K562 (cell line): Measurements from ENCODE around the gene JUND. TPM values are rescaled to one million over a fixed set of nuclear protein-coding genes. Genes with fewer than 3 reads are reported as not detected.

Source experiments
- JUND ChIP-seq, 2 experiments: IDR thresholded peaks; 2 replicates in 1 of 2; 3 replicates in 1 of 2; pipeline ENCODE4 v1.6.1; 2011; ENCODE audit warnings: borderline replicate concordance in 2 of 2, low read depth in 2 of 2, low read length in 2 of 2, improper control_type of control experiment in 1 of 2, missing biosample characterization in 1 of 2, missing genetic modification characterization in 1 of 2, missing genetic modification reagents in 1 of 2
- L3MBTL2 ChIP-seq: fragments of 450-650 bp; IDR thresholded peaks from 2 replicates; pipeline ENCODE4 v1.6.1; 2016; ENCODE audit warnings: mild to moderate bottlenecking, moderate library complexity
- PCBP2 ChIP-seq: fragments of 200-400 bp; formaldehyde crosslinking; IDR thresholded peaks from 2 replicates; pipeline ENCODE4 v1.6.1; 2018; ENCODE audit warnings: low read length, low read depth, mild to moderate bottlenecking, moderate library complexity; ENCODE audit not compliant: poor library complexity, severe bottlenecking
- RBM15 ChIP-seq: fragments of 200-400 bp; formaldehyde crosslinking; IDR thresholded peaks from 2 replicates; pipeline ENCODE4 v1.6.1; 2018; ENCODE audit warnings: mild to moderate bottlenecking, low read length, moderate library complexity; ENCODE audit not compliant: insufficient read depth
- SETDB1 ChIP-seq: IDR thresholded peaks from one replicate; pipeline ENCODE4 v1.6.1; 2012; ENCODE audit warnings: low read length, control low read depth, inconsistent platforms
- TAF9B ChIP-seq: fragments of 450-650 bp; IDR thresholded peaks from 2 replicates; pipeline ENCODE4 v1.6.1; 2018; ENCODE audit warnings: mild to moderate bottlenecking; ENCODE audit not compliant: partially characterized antibody
- TCFL5 ChIP-seq: fragments of 250-450 bp; sonication (Bioruptor Pico); conservative IDR thresholded peaks from 2 replicates; pipeline ENCODE4 v1.6.1; 2021; ENCODE audit warnings: mild to moderate bottlenecking, moderate library complexity, matching md5 sums
- ZBTB8A ChIP-seq: fragments of 450-650 bp; IDR thresholded peaks from 2 replicates; pipeline ENCODE4 v1.6.1; 2018; ENCODE audit warnings: mild to moderate bottlenecking, moderate library complexity; ENCODE audit not compliant: partially characterized antibody
- ZNF175 ChIP-seq: fragments of 200-800 bp; sonication (Bioruptor generic); IDR thresholded peaks from 2 replicates; pipeline ENCODE4 v1.6.1; 2016; ENCODE audit warnings: low read depth, mild to moderate bottlenecking, missing genetic modification characterization, missing compliant biosample characterization
- ZNF347 ChIP-seq: fragments of 450-650 bp; formaldehyde crosslinking; IDR thresholded peaks from 2 replicates; pipeline ENCODE4 v1.4.0; 2020; ENCODE audit warnings: low read depth, mild to moderate bottlenecking, moderate library complexity
- ZNF75A ChIP-seq: fragments of 450-650 bp; formaldehyde crosslinking; IDR thresholded peaks from 2 replicates; pipeline ENCODE4 v1.4.0; 2020; ENCODE audit warnings: mild to moderate bottlenecking
- ZNF766 ChIP-seq: fragments of 200-800 bp; sonication (Bioruptor generic); conservative IDR thresholded peaks from 2 replicates; pipeline ENCODE4 v1.6.1; 2016; ENCODE audit warnings: missing genetic modification characterization, missing compliant biosample characterization
- polyA plus RNA-seq, 8 experiments: library from polyadenylated mRNA; depleted of rRNA in 4 of 8; stranded (reverse) in 5 of 8; unstranded in 3 of 8; fragments of >200 nt; fragmentation: Nextera tagmentation in 2 of 8; fragmentation: Illumina TruSeq in 1 of 8; extraction: Ambion mirVana in 2 of 8; extraction: Trizol in 1 of 8; gene quantifications; 2 replicates each; pipeline versions ENCODE4 v1.2.1 to v1.2.3, GENCODE V29; 2011 to 2014; ENCODE audit warnings: inconsistent platforms in 1 of 8, missing spikeins in 1 of 8
- total RNA-seq, 7 experiments: library from RNA; depleted of rRNA in 6 of 7; stranded (reverse); fragments of >200 nt in 6 of 7; fragmentation: Illumina TruSeq in 2 of 7; extraction: Trizol in 2 of 7; gene quantifications; 2 replicates each; pipeline versions ENCODE4 v1.2.1 to v1.2.3, GENCODE V29; 2011 to 2021; ENCODE audit warnings: low replicate concordance in 1 of 7
- TF ChIP-seq, protein P1 (sequence below), 2 experiments: IDR thresholded peaks in 1 of 2; conservative IDR thresholded peaks in 1 of 2; 2 replicates each; pipeline ENCODE4 v1.6.1; 2016; ENCODE audit warnings: low read depth in 2 of 2, mild to moderate bottlenecking in 1 of 2, missing compliant biosample characterization in 1 of 2, missing genetic modification characterization in 1 of 2, moderate library complexity in 1 of 2
- TF ChIP-seq, protein P2 (sequence below): fragments of 450-650 bp; formaldehyde crosslinking; IDR thresholded peaks from 2 replicates; pipeline ENCODE4 v1.4.0; 2020; ENCODE audit warnings: mild to moderate bottlenecking, mixed read lengths

The JUND gene
- total and polyA plus RNA-seq, 9 of the 15 experiments (the other 6 are each of a cell fraction or from before 2014, with no cell fraction given), result 6.4 to 286 (median 42.3) TPM

DNA sequence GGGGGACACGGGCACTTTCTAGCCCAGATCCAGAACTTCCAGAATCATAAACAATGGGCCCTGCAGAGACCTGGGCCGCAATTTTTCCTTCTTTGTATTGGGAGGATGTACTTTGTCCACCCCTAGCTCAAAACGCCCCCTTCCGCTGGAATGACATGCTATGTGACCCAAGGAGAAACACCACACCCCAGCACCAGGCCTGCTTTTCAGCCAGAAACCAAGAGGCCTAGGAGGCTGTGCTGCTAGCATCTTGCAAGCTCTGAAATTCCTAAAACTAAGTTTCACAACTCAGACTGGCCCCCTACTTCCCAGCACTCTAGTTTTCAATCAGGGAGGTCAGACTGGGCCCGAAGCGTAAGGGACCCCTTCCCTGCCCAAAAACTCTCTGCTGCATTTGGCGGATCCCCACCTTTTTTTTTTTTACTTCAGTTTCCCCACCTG lies 40.9 kb upstream of the JUND start (continued):
- TF ChIP-seq, protein P1, sequence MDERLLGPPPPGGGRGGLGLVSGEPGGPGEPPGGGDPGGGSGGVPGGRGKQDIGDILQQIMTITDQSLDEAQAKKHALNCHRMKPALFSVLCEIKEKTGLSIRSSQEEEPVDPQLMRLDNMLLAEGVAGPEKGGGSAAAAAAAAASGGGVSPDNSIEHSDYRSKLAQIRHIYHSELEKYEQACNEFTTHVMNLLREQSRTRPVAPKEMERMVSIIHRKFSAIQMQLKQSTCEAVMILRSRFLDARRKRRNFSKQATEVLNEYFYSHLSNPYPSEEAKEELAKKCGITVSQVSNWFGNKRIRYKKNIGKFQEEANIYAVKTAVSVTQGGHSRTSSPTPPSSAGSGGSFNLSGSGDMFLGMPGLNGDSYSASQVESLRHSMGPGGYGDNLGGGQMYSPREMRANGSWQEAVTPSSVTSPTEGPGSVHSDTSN (CRISPR knock-in tag; IDR thresholded peaks at IDR 0.05; ENCODE audit: low read depth), result no peak
- TF ChIP-seq, protein P1 (tag; conservative IDR thresholded peaks at IDR 0.05; ENCODE audit: low read depth), result no peak; the same call in 1 of the 2 replicates
- TF ChIP-seq PCBP2, result no peak
- no peak for TF ChIP-seq ZNF175 (CRISPR knock-in tag)
- TF ChIP-seq TCFL5 (CRISPR knock-in tag), result no peak
- no peak for TF ChIP-seq L3MBTL2
- TF ChIP-seq ZBTB8A, result no peak
- 0 out of 2 replicates have a peak, but pooled peaks have one; percentile 17 for TF ChIP-seq ZNF766 (CRISPR knock-in tag)
- no peak for TF ChIP-seq SETDB1
- TF ChIP-seq JUND (IDR thresholded peaks at IDR 0.05; ENCODE audit: borderline replicate concordance, low read depth, low read length), result peak; percentile 25; the same call in 1 of the 2 replicates
- TF ChIP-seq JUND (tag; IDR thresholded peaks at IDR 0.05; ENCODE audit: borderline replicate concordance, low read depth, low read length), result no peak
- TF ChIP-seq RBM15, result no peak
- TF ChIP-seq ZNF347, result no peak
- TF ChIP-seq TAF9B, result peak; percentile 23
- TF ChIP-seq, protein P2, sequence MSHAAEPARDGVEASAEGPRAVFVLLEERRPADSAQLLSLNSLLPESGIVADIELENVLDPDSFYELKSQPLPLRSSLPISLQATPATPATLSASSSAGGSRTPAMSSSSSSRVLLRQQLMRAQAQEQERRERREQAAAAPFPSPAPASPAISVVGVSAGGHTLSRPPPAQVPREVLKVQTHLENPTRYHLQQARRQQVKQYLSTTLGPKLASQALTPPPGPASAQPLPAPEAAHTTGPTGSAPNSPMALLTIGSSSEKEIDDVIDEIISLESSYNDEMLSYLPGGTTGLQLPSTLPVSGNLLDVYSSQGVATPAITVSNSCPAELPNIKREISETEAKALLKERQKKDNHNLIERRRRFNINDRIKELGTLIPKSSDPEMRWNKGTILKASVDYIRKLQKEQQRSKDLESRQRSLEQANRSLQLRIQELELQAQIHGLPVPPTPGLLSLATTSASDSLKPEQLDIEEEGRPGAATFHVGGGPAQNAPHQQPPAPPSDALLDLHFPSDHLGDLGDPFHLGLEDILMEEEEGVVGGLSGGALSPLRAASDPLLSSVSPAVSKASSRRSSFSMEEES, result no peak
- 0 out of 2 replicates have a peak, but pooled peaks have one; percentile 7 for TF ChIP-seq ZNF75A (CRISPR knock-in tag)
